GM18907 (cell line): Measurements from ENCODE around the gene HSPA1B.
"Not testable (repeated sequence)": the region's sequence is repeated elsewhere in the genome, so short reads cannot be mapped to it uniquely, and the experiment has no call there.

Source experiments
- ATAC-seq: cut with Tn5 transposase; IDR thresholded peaks from one replicate; pipeline ENCODE4 v1.9.1; 2021; ENCODE audit warnings: mild to moderate bottlenecking, moderate library complexity; ENCODE audit not compliant: unreplicated experiment

Gene HSPA1B

DNA sequence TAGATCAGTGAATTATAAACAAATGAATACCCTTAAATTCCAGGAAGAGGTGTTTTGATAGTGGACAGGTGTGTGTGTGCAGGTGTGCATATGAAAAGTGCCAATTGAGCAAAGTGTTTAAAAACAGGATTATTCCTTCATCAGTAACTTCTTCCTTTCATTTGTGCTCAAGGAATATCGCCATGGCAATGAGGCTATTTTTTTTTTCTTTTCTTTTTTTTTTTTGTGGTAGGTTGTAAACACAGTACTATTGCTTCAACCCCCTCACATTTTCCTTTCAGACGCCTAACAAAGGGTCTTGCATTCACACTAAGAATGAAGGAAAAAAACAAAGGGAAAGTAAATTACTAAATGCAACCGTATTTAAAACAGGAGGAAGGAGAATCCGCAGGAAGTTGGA lies 2.0 kb upstream of the HSPA1B start:
- ATAC-seq, result no peak

DNA sequence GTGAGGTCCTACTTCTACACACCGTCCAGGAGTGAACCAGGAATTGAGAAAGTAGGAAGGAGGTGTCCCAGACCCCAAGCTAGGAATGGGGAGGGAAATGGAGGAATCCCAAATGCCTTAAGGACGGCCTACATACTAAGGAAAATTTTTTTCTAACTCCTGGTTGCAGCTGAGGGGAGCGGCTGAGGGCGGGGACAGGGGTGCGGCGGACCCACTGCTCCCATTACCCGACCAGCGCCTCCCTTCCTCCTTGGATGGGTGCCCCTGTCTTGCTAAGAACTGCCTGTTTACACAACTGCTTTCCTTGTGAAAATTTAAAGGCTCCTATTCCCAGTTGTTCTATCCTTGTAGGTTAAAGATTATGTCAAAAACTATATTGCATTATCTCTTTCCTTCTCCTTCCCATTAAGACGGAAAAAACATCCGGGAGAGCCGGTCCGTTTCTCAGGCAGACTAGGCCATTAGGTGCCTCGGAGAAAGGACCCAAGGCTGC lies 699 bp upstream of the HSPA1B start:
- peak; percentile 14 for ATAC-seq

DNA sequence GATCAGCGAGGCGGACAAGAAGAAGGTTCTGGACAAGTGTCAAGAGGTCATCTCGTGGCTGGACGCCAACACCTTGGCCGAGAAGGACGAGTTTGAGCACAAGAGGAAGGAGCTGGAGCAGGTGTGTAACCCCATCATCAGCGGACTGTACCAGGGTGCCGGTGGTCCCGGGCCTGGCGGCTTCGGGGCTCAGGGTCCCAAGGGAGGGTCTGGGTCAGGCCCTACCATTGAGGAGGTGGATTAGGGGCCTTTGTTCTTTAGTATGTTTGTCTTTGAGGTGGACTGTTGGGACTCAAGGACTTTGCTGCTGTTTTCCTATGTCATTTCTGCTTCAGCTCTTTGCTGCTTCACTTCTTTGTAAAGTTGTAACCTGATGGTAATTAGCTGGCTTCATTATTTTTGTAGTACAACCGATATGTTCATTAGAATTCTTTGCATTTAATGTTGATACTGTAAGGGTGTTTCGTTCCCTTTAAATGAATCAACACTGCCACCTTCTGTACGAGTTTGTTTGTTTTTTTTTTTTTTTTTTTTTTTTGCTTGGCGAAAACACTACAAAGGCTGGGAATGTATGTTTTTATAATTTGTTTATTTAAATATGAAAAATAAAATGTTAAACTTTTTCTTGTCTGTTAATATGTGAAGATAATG lies 2.2 kb downstream of the HSPA1B start:
- no peak for ATAC-seq

DNA sequence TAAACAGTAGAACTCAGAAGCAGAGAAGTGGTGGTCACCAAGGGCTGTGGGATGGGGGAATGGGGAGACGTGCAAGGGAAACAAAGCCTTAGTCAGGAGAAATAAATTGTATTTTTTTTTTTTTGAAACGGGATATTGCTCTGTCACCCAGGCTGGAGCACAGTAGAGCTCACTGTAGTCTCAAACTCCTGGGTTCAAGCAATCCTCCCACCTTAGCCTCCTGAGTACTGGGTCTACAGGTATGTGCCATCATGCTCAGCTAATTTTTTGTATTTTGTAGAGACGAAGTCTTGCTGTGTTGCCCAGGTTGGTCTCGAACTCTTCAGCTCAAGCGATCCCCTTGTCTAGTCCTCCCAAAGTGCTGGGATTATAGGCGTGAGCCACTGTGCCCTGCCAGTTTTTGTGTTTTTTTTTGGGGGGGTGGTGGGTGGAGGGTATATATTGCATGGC lies 3.4 kb downstream of the HSPA1B start:
- ATAC-seq, result no peak

DNA sequence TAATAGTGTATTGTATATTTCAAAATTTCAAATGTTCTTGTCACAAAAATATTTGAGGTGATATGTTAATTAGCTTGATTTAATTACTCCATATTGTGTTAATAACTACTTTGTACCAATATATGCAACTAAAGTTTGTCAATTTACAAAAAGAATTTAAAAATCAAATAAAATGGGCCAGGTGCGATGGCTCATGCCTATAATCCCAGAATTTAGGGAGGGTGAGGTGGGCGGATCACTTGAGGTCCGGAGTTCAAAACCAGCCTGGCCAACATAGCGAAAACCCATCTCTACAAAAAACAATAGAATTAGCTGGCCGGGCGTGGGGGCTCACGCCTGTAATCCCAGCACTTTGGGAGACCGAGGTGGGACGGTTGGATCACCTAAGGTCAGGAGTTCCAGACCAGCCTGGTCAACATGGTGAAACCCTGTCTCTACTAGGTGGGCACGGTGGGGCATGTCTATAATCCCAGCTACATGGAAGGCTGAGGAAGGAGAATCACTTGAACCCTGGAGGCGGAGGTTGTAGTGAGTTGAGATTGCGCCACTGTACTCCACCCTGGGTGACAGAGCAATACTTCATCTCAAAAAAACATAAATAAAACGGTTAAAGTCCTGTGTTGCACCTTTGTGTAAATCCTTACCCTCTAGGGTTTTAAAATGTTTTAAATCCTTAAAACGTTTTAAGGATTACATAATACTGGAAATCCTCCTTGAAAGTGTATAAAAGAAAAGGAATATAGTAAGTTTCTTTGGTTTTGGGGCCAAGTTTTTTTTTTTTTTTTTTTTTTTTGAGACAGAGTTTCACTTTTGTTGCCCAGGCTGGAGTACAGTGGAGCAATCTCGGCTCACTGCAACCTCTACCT lies 4.0 kb downstream of the HSPA1B start:
- no peak for ATAC-seq

DNA sequence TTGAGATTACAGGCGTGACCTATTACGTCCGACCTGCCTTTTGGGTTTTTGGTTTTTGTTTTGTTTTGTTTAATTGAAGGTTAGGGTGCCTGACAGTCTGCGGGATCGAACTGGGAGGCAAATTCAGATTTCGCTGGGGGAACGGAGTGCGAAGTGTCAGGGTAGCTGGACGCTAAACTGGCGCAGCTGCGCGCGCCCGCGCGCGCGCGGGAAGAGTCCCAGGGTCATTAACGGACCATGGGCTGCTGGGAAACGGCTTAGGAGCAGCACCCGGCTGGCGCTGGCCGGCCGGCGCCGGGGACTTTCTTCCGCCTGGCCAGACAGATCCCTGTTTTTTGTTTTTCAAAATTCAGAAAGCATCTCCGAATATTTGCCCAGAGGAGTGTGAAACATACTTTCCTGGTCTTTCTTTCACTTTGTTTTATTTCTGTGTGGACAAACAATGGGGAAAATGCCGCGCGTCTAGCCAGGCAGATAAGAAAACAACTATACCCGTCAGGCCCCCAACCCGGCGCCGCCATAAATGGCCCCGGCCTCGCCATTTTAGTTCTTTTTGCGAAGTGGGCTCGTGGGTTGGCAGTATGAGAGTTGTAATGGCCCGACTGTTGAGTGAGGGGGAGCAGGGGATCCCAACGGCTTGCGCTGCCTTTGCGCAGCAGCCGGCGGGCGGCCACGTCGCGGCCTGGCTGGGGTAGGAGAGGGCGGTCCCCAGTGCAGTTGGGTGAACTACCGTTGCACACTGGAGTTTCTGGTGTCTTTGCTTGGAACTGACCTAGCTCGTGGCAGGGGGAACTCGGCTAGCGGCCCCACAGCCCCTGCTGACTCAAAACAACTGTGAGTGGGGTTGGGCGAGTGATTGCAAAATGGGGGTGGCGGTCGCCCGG lies 7.1 kb downstream of the HSPA1B start:
- ATAC-seq, result peak; percentile 46

DNA sequence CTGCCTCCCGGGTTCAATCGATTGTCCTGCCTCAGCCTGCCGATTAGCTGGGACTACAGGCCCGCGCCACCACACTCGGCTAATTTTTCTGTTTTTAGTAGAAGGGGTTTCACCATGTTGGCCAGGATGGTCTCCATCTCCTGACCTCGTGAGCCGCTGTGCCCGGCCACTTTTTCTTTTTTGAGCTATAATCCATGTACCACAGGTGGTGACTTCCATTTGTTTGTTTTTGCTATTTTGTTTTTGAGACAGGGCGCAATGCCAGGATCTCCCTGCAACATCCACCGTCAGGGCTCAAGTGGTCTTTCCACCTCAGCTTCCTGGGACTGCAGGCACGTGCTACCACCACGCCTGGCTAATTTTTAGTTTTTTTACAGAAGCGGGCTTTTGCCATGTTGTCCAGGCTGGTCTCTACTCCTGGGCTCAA lies 8.5 kb downstream of the HSPA1B start:
- no peak for ATAC-seq

DNA sequence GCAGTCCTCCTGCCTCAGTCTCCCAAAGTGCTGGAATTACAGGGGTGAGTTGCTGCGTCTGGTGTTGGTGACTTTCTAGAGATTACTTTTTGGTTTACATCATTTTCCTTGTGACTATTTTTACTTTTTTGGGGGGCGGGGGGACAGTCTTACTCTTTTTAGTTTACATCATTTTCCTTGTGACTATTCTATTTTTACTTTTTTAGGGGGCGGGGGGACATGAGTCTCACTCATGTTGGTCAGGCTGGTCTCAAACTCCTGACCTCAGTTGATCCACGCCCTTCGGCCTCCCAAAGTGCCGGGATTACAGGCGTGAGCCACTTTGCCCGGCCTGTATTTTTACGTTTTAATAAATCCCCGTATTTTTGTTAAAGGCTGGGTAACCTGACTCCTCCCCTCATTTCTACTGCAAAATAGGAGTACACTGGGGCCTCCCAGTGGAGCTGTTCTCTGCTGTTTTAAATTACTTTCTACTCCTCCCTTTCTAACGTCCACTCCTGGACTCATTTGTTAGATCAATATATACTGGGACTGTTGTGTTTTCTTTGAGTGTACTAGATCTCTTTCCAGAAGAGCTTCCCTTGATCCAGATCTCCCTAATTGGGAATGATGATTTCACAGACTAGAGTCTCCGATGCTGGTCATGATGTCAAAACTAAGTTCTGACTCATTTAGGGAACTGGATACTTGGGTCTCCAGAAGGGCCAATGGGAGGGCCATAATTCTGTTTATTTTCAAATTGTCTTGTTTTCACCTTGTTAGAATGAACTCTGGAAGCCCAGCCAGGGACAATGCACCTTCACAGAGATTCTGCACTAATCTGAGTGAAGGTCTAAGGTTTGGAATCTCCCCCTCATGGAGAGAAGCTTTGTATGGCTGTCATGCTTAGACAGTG lies 9.2 kb downstream of the HSPA1B start:
- no peak for ATAC-seq

DNA sequence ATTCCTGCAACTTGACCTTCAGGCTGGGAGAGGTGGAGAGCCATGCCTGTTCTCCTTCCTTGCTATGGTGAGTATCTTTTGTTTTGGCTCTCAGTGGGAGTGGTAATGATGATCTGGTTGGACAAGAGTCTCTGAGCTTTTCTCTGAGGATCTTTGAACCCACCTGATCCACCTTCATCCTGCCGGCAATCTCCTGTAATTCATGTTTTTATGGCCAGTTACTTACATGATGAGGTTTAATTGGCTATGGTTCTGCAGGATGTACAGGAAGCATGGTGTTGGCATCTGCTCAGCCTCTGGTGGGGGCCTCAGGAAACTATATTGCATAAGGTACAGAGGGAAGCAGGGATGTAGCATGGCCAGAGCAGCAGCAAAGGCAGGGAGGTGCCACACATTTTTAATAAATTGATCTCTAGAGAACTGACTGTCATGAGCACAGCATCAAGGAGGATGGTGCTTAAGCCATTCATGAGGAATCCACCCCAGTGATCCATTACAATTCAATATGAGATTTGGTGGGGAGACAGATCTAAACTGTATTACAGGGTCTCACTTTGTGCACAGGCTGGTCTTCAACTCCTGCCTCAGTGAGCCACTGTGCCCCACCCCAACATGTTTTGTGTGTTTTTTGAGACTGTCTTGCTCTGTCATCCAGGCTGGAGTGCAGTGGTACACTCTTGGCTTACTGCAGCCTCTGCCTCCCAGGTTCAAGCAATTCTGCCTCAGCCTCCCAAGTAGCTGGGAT lies 10.0 kb downstream of the HSPA1B start:
- no peak for ATAC-seq

DNA sequence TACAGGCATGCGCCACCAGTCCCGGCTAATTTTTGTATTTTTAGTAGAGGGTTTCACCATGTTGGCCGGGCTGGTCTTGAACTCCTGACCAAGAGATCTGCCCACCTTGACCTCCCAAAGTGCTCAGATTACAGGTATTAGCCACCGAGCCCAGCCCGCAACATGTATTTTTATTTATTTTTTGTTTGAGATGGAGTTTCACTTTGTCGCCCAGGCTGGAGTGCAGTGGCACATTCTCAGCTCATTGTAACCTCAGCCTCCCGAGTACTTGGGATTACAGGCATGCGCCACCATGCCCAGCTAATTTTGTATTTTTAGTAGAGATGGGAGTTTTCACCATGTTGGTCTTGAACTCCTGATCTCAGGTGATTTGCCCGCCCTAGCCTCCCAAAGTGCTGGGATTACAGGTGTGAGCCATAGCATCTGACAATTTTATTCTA lies 10.6 kb downstream of the HSPA1B start:
- ATAC-seq, result not testable (repeated sequence)

DNA sequence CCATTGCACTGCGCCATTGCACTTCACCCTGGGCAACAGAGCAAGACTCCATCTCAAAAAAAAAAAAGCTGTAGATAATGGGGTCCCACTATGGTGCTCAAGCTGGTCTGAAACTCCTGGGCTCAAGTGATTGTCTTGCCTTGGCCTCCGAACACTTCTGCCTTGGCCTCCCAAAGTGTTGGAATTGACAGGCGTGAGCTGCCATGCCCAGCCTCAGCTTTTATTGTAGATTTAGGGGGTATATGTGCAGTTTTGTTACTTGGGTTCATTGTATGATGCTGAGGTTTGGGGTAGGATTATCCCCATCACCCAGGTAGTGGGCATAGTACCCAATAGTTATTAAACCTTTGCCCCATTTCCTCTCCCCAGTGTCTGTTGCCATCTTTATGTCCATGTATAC lies 11.4 kb downstream of the HSPA1B start:
- ATAC-seq, result no peak

DNA sequence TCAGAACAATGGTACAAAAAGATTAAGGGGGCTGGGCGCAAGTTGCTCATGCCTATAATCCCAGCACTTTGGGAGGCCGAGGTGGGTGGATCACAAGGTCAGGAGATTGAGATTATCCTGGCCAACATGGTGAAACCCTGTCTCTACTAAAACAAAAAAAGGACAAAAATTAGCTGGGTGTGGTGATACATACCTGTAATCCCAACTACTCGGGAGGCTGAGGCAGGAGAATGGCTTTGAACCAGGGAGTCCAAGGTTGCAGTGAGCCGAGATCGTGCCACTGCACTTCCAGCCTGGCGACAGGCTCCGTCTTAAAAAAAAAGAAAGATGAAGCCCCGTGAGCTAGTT lies 12.2 kb downstream of the HSPA1B start:
- not testable (repeated sequence) for ATAC-seq

DNA sequence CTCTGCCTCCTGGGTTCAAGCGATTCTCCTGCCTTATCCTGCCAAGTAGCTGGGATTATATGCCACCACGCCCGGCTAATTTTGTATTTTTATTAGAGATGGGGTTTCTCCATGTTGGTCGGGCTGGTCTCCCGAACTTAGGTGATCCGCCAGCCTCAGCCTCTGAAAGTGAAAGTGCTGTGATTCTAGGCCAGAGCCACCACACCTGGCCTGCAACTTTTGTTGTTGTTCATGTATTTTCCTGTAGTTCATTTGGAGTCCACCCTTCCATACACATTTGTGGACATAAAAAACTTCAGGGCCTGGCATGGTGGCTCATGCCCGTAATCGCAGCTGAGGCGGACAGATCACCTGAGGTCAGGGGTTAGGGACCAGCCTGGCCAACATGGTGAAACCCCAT lies 14.5 kb downstream of the HSPA1B start:
- no peak for ATAC-seq

DNA sequence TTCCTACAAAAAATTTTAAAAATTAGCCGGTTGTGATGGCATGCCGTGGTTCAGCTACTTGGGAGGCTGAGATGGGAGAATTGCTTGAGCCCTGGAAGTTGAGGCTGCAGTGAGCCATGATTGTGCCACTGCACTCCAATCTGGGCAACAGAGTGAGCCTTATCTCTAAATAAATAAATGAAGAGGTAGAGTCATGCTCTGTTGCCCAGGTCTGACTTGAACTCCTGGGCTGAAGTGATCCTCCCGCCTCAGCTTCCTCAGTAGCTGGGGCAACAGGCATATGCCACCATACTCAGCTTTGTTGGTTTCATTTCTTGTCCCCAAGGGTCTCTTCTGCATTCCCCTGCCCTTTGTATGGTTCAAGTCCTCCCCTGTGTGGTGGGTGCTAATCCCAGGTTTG lies 17.0 kb downstream of the HSPA1B start:
- ATAC-seq, result no peak

DNA sequence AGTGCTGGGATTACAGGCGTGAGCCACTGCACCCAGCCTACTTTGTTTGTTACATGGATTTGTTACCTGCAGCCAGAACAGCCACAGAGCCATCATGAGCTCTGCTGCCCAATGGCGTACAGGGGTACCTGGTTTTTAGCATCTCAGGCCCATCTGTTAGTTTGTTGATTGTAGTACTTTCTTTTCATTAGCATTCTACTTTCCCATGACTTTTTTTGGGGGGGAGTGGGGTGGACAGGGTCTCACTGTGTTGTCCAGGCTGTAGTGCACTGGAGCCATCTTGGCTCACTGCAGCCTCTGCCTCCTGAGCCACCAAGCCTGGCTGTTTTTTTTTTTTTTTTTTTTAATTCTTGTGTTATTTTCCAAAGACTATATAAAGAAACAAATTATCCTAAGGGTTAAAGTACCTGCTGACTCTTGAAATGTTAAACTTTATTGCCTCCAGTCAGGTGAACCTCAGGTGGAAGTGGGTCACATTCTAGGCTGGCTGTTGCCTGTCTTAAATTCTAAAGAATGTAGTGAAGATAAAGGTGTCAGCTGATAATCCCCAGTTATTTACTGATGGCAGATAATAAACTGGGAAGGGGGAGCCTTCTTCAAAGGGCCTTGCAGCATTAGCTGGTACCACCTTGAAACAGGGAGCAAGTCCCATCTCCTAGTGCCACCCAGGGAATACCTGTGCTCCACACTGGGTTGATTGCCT lies 19.9 kb downstream of the HSPA1B start:
- no peak for ATAC-seq

DNA sequence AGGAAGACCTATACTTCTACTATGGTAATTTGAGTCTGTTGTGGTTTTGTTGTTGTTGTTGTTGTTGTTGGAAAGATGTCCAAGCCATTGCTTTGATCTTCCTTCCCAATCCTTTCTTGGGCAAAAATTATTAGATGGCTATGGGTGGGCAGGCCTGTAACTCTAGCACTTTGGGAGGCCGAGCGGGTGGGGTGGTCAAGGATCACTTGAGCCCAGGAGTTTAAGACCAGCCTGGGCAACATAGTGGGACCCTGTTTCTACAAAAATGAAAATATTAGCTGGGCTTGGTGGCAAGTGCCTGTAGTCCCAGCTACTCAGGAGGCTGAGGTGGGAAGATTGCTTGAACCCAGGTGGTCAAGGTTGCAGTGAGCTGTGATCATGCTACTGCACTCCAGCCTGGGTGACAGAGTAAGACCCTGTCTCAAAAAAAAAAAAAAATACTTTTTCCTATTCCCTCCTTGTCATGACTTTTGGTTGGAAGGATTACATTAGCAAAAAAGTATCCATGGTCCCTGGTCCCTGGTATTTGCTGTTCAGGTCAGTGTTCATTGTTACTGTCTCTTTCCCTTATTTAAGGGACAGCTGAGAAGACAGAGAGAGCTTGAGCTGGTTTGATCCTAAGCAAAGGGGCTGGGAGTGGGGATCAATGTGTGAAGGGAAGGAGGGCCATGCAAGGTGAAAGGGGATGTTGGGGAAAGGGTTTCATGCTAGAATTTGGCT lies 23.4 kb downstream of the HSPA1B start:
- ATAC-seq, result no peak

DNA sequence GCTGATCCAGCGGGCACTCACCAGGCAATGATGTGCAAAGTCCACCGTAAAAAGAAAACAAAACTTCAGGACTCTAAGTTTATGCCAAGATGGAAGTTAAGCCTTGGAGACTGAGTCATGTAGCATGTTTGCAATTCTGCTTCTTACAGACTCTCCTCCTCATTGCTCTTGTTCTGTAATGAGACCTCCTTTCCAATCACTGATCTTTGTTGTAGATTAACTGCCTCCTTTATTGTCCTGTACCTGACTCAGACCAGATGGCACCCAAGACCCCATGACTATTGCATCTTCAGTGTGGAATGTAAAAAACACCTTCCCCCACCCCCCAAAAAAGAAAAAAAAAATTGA lies 23.9 kb downstream of the HSPA1B start:
- ATAC-seq, result no peak

DNA sequence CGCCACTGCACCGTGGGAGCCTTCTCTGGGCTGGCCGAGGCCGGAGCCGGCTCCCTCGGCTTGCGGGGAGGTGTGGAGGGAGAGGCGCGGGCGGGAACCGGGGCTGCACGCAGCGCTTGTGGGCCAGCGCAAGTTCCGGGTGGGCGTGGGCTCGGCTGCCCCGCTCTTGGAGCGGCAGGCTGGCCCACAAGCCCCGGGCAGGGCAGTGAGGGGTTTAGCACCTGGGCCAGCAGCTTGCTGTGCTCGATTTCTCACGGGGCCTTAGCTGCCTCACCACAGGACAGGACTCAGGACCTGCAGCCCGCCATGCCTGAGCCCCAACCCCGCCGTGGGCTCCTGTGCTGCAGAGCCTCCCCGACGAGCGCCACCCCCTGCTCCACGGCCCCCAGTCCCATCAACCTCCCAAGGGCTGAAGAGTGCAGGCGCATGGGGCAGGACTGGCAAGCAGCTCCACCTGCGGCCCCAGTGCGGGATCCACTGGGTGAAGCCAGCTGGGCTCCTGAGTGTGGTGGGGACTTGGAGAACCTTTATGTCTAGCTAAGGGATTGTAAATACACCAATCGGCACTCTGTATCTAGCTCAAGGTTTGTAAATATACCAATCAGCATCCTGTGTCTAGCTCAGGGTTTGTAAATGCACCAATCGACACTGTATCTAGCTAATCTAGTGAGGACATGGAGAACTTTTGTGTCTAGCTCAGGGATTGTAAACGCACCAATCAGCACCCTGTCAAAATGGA lies 24.6 kb downstream of the HSPA1B start:
- not testable (repeated sequence) for ATAC-seq
